ENCODE measurements around the gene CLDND2. TPM values are rescaled to one million over a fixed set of nuclear protein-coding genes. Genes with fewer than 3 reads are reported as not detected.

The CLDND2 gene
- total and polyA plus RNA-seq, 2 donors from 2014 or later = 1.1 to 6.9 TPM

DNA sequence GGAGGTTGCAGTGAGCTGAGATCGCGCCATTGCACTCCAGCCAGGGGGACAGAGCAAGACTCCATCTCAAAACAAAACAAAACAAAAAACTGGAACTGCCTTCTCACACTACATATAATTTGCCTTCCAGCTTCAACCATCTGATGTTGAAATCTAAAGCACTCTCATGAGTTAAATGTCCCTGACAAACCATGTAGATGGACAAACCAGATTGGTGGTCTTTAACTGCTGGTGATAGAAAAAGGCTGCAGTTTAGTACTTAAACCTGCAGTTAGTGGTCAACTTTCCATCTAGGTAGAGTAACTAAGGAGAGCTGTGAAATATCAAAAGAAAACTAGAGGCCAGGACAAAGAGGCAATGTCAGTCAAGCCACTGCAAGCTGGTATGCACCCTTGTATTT is 27.4 kb upstream of the CLDND2 start:
- TF ChIP-seq, protein P1, sequence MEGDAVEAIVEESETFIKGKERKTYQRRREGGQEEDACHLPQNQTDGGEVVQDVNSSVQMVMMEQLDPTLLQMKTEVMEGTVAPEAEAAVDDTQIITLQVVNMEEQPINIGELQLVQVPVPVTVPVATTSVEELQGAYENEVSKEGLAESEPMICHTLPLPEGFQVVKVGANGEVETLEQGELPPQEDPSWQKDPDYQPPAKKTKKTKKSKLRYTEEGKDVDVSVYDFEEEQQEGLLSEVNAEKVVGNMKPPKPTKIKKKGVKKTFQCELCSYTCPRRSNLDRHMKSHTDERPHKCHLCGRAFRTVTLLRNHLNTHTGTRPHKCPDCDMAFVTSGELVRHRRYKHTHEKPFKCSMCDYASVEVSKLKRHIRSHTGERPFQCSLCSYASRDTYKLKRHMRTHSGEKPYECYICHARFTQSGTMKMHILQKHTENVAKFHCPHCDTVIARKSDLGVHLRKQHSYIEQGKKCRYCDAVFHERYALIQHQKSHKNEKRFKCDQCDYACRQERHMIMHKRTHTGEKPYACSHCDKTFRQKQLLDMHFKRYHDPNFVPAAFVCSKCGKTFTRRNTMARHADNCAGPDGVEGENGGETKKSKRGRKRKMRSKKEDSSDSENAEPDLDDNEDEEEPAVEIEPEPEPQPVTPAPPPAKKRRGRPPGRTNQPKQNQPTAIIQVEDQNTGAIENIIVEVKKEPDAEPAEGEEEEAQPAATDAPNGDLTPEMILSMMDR (IDR thresholded peaks at IDR 0.05; ENCODE audit: borderline replicate concordance, extremely low read depth, insufficient read depth) = no peak
- Histone ChIP-seq H3K27me3 (ENCODE audit: control insufficient read depth, insufficient read depth, low read length) (no peaks in the 10 kb centered on the region), H3K27ac (ENCODE audit: low read depth in 2 of 2, low read length in 2 of 2) (no peak overlapping the region), H3K4me3 (ENCODE audit: low read length in 3 of 3) (no peak overlapping the region), H3K9ac (ENCODE audit: low read length in 3 of 3) (no peak overlapping the region), H3K36me3 (ENCODE audit: control insufficient read depth in 2 of 3, insufficient read depth in 3 of 3, low read length in 3 of 3) (no peaks in the 10 kb centered on the region), H3K4me1 (ENCODE audit: control insufficient read depth in 2 of 3, insufficient read depth in 2 of 3, low read depth in 1 of 3, low read length in 3 of 3) (peaks cover 0 to 6% (median 5%) of the 10 kb centered on the region in 3 donors), H3K9me3 (ENCODE audit: control insufficient read depth in 2 of 3, insufficient read depth in 1 of 3, low read length in 3 of 3) (no peaks in the 10 kb centered on the region)
- FAIRE-seq (no peak), DNase-seq (peak in 1 of 5 donors; percentile 12)
- intact Hi-C loops (cut with DNase I) = no loop called here

- H3K27me3 ChIP-seq (ENCODE audit: control insufficient read depth, insufficient read depth, low read length) = no peaks in the 10 kb centered on the region
- intact Hi-C loops (cut with DNase I) = no loop called here
- peak overlapping the region; percentile 38 to 71 (median 50) for H3K9ac ChIP-seq (ENCODE audit: low read length in 3 of 3)
- FAIRE-seq (peak; percentile 94), DNase-seq (peak; percentile 94 to 99 (median 97))
- TF ChIP-seq, protein P1 (IDR thresholded peaks at IDR 0.05; ENCODE audit: borderline replicate concordance, extremely low read depth, insufficient read depth) = no peak
- peak overlapping the region; percentile 63 to 80 (median 72) for H3K4me3 ChIP-seq (ENCODE audit: low read length in 3 of 3)
- H3K36me3 ChIP-seq (ENCODE audit: control insufficient read depth in 2 of 3, insufficient read depth in 3 of 3, low read length in 3 of 3) = no peaks in the 10 kb centered on the region
- peak overlapping the region in 1 of 2 donors; percentile 55 for H3K27ac ChIP-seq (ENCODE audit: low read depth in 2 of 2, low read length in 2 of 2)
- no peaks in the 10 kb centered on the region for H3K9me3 ChIP-seq (ENCODE audit: control insufficient read depth in 2 of 3, insufficient read depth in 1 of 3, low read length in 3 of 3)
- peaks cover 0 to 6% (median 5%) of the 10 kb centered on the region in 3 donors for H3K4me1 ChIP-seq (ENCODE audit: control insufficient read depth in 2 of 3, insufficient read depth in 2 of 3, low read depth in 1 of 3, low read length in 3 of 3)
Observed at GRCh38 chr19:51394050-51394836, 25.4 kb upstream of the CLDND2 start.

GRCh38 chr19:51392701-51393100 is 23.9 kb upstream of the CLDND2 start:
- intact Hi-C loops (cut with DNase I) = no loop called here
- H3K4me1 ChIP-seq (ENCODE audit: control insufficient read depth in 2 of 3, insufficient read depth in 2 of 3, low read depth in 1 of 3, low read length in 3 of 3) = peaks cover 0 to 6% (median 5%) of the 10 kb centered on the region in 3 donors
- no peak overlapping the region for H3K9ac ChIP-seq (ENCODE audit: low read length in 3 of 3)
- no peaks in the 10 kb centered on the region for H3K9me3 ChIP-seq (ENCODE audit: control insufficient read depth in 2 of 3, insufficient read depth in 1 of 3, low read length in 3 of 3)
- FAIRE-seq (no peak), DNase-seq (no peak)
- H3K27me3 ChIP-seq (ENCODE audit: control insufficient read depth, insufficient read depth, low read length) = no peaks in the 10 kb centered on the region
- H3K36me3 ChIP-seq (ENCODE audit: control insufficient read depth in 2 of 3, insufficient read depth in 3 of 3, low read length in 3 of 3) = no peaks in the 10 kb centered on the region
- H3K4me3 ChIP-seq (ENCODE audit: low read length in 3 of 3) = no peak overlapping the region
- H3K27ac ChIP-seq (ENCODE audit: low read depth in 2 of 2, low read length in 2 of 2) = no peak overlapping the region
- TF ChIP-seq, protein P1 (IDR thresholded peaks at IDR 0.05; ENCODE audit: borderline replicate concordance, extremely low read depth, insufficient read depth) = no peak

Data from kidney (tissue), 14 donors.